Activated CD8-positive, alpha-beta T cell treated with anti-CD3 and anti-CD28 coated beads for 36 hours (primary cell): ENCODE measurements around the gene NFKB1. TPM values are rescaled to one million over a fixed set of nuclear protein-coding genes. Genes with fewer than 3 reads are reported as not detected.

ENCODE experiments used
- ATAC-seq: fragments of 200-7000 bp; cut with Tn5 transposase; one replicate; pipeline ENCODE4 v1.10.0; 2021; ENCODE audit warnings: mild to moderate bottlenecking, moderate library complexity
- CTCF ChIA-PET: fragments of 350-600 bp; sonication (Branson Sonifier 250); formaldehyde crosslinking; loops from one replicate; lab custom pipeline; 2021; ENCODE audit warnings: antibody characterized with exemption; lab: Charles Lee
- POLR2A ChIA-PET: fragments of 350-600 bp; sonication (Branson Sonifier 250); formaldehyde crosslinking; loops from one replicate; lab custom pipeline; 2021; ENCODE audit warnings: antibody characterized with exemption; lab: Charles Lee
- DNase-seq: peaks from one replicate; pipeline ENCODE4 v3.0.0-alpha.2; 2020
- H3K27ac Mint-ChIP-seq: one replicate; pipeline ENCODE4 v1.8.0; 2021; ENCODE audit warnings: mild to moderate bottlenecking, mixed read lengths
- H3K27me3 Mint-ChIP-seq: one replicate; pipeline ENCODE4 v1.8.0; 2021; ENCODE audit warnings: mixed read lengths
- H3K36me3 Mint-ChIP-seq: one replicate; pipeline ENCODE4 v1.8.0; 2021; ENCODE audit warnings: low read depth, mixed read lengths
- H3K4me1 Mint-ChIP-seq: one replicate; pipeline ENCODE4 v1.8.0; 2021; ENCODE audit warnings: low read depth, mixed read lengths
- H3K4me3 Mint-ChIP-seq: one replicate; pipeline ENCODE4 v1.8.0; 2021; ENCODE audit warnings: mild to moderate bottlenecking, moderate library complexity, mixed read lengths
- H3K9me3 Mint-ChIP-seq: one replicate; pipeline ENCODE4 v1.8.0; 2021; ENCODE audit warnings: mixed read lengths
- intact Hi-C: fragments of 100-400 bp; cut with micrococcal nuclease; formaldehyde crosslinking; loops from one replicate; pipeline ENCODE4 v1.10.0; 2022
- total RNA-seq, 2 experiments: library from RNA; stranded (reverse); gene quantifications; one replicate each; pipeline ENCODE4 v1.2.3, GENCODE V29; 2021
- TF ChIP-seq, protein P1 (sequence below): fragments of 200-600 bp; IDR thresholded peaks from one replicate; pipeline ENCODE4 v1.8.0; 2022; ENCODE audit warnings: antibody characterized with exemption, mild to moderate bottlenecking

Gene NFKB1
- total RNA-seq, 2 experiments from 2014 or later: 224 to 230 TPM

DNA sequence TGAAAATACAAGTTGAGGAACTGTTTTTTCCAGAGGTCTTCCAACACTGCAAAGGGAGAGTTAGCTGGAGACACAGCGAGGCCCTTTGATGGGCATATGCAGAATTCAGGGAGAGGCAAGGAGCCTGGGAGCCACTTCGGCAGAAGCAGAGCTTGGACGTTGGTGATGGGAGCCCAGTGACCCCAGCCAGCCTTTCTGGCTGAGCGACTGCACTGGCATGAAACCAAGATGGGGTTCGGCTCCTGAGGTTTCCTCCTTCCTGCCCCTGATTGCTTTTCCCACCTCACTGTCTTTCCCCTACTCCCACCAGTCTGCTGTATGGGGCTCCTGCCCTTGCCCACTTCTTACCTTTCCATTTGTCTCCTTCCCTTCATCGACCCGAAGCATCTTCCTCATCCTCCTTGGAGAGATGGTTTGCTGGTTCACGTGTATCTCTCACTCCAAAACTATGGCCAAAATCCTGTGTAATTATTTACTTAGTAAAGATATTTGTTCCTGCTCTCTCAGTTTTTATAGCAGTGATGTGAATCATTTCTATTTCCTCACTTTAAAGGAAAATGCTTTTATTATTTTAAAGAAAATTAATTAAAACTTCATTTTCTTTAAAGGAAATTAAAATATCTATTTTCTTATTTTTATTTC, 100.5 kb downstream of the NFKB1 start:
- TF ChIP-seq, protein P1, sequence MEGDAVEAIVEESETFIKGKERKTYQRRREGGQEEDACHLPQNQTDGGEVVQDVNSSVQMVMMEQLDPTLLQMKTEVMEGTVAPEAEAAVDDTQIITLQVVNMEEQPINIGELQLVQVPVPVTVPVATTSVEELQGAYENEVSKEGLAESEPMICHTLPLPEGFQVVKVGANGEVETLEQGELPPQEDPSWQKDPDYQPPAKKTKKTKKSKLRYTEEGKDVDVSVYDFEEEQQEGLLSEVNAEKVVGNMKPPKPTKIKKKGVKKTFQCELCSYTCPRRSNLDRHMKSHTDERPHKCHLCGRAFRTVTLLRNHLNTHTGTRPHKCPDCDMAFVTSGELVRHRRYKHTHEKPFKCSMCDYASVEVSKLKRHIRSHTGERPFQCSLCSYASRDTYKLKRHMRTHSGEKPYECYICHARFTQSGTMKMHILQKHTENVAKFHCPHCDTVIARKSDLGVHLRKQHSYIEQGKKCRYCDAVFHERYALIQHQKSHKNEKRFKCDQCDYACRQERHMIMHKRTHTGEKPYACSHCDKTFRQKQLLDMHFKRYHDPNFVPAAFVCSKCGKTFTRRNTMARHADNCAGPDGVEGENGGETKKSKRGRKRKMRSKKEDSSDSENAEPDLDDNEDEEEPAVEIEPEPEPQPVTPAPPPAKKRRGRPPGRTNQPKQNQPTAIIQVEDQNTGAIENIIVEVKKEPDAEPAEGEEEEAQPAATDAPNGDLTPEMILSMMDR: no peak
- Mint-ChIP-seq H3K4me3 (no peak overlapping the region), H3K36me3 (peaks cover 78% of the 10 kb centered on the region), H3K4me1 (peaks cover 60% of the 10 kb centered on the region), H3K27me3 (no peaks in the 10 kb centered on the region), H3K9me3 (peaks cover 2% of the 10 kb centered on the region), H3K27ac (peak overlapping the region; percentile 57)
- CTCF ChIA-PET: interaction anchor here (0.8 kb wide), 1 partner anchor 16 kb away, joined by 3 read pairs; no protein-coding TSS in a partner anchor
- POLR2A ChIA-PET: no interaction called here
- intact Hi-C loops: no loop called here
- DNase-seq (no peak), ATAC-seq (no peak)

DNA sequence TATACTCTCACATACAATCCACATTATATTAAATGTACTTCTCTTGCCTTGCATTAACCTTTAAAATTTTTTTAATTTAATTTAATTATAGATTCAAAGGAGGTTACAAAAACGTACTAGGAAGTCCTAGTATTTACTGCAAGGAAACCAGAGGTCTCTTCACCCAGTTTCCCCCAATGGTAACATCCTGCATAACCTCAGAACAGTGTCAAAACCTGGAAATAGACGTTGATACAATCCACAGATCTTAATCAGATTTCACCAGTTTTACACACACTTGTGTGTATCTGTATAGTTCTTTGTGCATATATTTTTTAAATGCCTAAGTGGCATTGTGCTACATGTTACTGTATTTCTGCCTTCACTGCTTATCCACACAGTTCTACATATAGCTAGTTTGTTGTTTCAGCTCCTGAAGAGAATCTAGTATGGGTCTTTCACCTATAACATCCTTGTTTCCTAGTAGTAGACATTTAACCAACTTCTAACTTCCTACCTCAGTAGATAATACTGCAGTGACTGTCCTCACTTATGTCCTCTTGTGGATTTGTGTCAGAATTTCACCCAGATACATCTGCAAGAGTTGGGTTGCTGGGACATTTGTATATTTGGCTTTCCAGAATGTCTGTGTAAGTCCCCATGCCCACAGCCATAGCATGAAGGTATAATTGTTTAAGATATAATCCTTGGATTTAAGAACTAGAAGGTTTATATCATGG, 103.2 kb downstream of the NFKB1 start:
- H3K27ac Mint-ChIP-seq: peak overlapping the region; percentile 8
- no peak overlapping the region for H3K4me3 Mint-ChIP-seq
- CTCF ChIA-PET: no interaction called here
- TF ChIP-seq, protein P1: no peak
- POLR2A ChIA-PET: no interaction called here
- peaks cover 56% of the 10 kb centered on the region for H3K4me1 Mint-ChIP-seq
- peaks cover 2% of the 10 kb centered on the region for H3K9me3 Mint-ChIP-seq
- H3K36me3 Mint-ChIP-seq: peaks cover 79% of the 10 kb centered on the region
- H3K27me3 Mint-ChIP-seq: no peaks in the 10 kb centered on the region
- intact Hi-C loops: no loop called here
- DNase-seq (no peak), ATAC-seq (peak; percentile 32)

DNA sequence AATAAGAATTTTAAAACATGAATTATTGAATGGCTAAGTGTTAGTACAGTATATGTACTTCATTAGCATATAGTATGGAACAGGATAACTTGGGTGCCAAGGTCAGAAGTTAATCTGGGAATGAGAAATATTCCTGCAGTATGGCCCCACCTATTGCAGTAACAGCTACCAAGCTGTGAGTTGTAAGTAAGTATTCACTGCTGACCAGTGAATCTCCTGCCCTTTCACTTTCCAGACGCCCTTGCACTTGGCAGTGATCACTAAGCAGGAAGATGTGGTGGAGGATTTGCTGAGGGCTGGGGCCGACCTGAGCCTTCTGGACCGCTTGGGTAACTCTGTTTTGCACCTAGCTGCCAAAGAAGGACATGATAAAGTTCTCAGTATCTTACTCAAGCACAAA, 105.1 kb downstream of the NFKB1 start:
- ChIA-PET POLR2A (no interaction called here), CTCF (interaction anchor here (0.8 to 1.6 kb wide), 4 partner anchors 12 to 27 kb away, joined by 3 to 5 read pairs (median 4); no protein-coding TSS in a partner anchor)
- peaks cover 2% of the 10 kb centered on the region for H3K9me3 Mint-ChIP-seq
- H3K4me3 Mint-ChIP-seq: no peak overlapping the region
- peaks cover 62% of the 10 kb centered on the region for H3K4me1 Mint-ChIP-seq
- H3K36me3 Mint-ChIP-seq: peaks cover 78% of the 10 kb centered on the region
- TF ChIP-seq, protein P1: no peak
- peak overlapping the region; percentile 77 for H3K27ac Mint-ChIP-seq
- ATAC-seq: no peak
- no peak for DNase-seq
- intact Hi-C loops: no loop called here
- H3K27me3 Mint-ChIP-seq: no peaks in the 10 kb centered on the region

DNA sequence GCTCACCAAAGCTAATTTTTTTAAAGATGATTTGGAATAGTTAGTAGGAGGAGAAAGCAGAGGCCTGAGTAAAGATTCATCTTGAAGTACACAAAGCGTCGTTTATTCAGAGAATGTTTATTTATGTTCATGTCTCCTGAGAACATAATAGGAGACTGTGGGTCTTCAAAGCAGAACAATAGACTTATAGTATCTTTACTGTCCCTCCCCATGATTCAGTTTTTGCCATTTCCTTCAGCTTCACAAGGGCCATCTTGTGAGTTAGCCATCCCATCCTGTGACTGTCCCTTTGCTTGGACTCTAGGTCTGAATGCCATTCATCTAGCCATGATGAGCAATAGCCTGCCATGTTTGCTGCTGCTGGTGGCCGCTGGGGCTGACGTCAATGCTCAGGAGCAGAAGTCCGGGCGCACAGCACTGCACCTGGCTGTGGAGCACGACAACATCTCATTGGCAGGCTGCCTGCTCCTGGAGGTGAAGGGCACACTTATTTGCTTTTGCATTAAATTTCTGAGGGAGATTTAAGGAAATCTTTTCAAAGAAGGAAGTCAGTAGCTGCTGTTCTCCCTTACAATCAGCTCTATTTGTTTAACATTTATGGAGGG, 105.8 kb downstream of the NFKB1 start:
- no peaks in the 10 kb centered on the region for H3K27me3 Mint-ChIP-seq
- peaks cover 79% of the 10 kb centered on the region for H3K36me3 Mint-ChIP-seq
- CTCF ChIA-PET: interaction anchor here (0.8 to 1.6 kb wide), 4 partner anchors 19 to 27 kb away, joined by 3 to 5 read pairs (median 4); no protein-coding TSS in a partner anchor
- POLR2A ChIA-PET: no interaction called here
- peaks cover 2% of the 10 kb centered on the region for H3K9me3 Mint-ChIP-seq
- DNase-seq: no peak
- H3K4me3 Mint-ChIP-seq: no peak overlapping the region
- peak overlapping the region; percentile 77 for H3K27ac Mint-ChIP-seq
- H3K4me1 Mint-ChIP-seq: peaks cover 66% of the 10 kb centered on the region
- TF ChIP-seq, protein P1: no peak
- no peak for ATAC-seq
- intact Hi-C loops: no loop called here
